ENCODE data around the gene RNF220. TPM values are rescaled to one million over a fixed set of nuclear protein-coding genes. Genes with fewer than 3 reads are reported as not detected.

RNF220 gene
- total RNA-seq, 1 experiment from 2014 or later = 92.4 TPM

DNA sequence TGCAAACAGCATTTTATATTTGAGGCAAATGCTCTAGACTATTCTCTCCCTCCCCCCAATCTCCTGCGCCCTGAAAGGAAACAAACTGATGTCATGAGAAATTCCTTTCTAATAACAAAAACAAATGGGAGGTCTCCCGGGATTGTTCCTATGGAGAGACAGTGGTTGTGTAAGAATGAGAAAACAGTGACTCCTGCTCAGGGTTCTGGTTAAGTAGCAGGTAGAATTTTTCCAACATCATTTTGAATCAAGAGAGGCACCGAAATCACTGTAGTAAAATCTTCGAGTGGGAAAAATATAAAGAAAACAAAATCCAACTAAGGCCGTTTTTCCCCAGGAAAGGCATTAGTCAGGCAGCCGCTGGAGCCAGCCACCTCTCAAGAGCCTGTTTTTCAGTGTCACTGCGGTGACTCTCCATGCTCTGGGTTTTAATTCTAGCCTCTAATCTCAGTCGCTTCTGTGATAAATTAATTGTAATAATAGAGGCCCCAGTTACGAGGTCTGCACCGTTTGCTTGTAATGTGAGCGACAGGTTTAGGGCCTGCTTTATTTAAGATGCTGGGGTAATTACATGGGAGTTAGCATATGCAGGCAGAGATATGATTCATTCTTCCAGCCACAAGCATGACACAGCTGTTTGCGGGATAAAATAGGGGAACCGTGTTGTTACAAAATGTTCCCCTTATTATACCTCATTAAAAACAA lies 80.3 kb downstream of the RNF220 start:
- H3K4me3 Mint-ChIP-seq (ENCODE audit: unreplicated experiment) = no peak overlapping the region
- no peak overlapping the region for H3K27ac Mint-ChIP-seq (ENCODE audit: unreplicated experiment)
- BruUV-seq (replicated peaks) = no TSS peak
- intact Hi-C loops (cut with micrococcal nuclease; ENCODE audit: unreplicated experiment) = no loop called here
- DNase-seq = no peak
- Histone ChIP-seq H3K4me1 (no peaks in the 10 kb centered on the region), H3K27me3 (replicated peaks; ENCODE audit: control insufficient read depth, insufficient read depth, low read length) (no peaks in the 10 kb centered on the region), H3K36me3 (ENCODE audit: control insufficient read depth, insufficient read depth, low read length) (no peaks in the 10 kb centered on the region), H3K4me3 (ENCODE audit: low read depth, low read length) (no peak overlapping the region), H3K9me3 (no peaks in the 10 kb centered on the region)
- CTCF ChIA-PET = no interaction called here
- no peaks in the 10 kb centered on the region for H3K4me1 Mint-ChIP-seq (ENCODE audit: low read depth, unreplicated experiment)
- TF ChIP-seq, protein P1, sequence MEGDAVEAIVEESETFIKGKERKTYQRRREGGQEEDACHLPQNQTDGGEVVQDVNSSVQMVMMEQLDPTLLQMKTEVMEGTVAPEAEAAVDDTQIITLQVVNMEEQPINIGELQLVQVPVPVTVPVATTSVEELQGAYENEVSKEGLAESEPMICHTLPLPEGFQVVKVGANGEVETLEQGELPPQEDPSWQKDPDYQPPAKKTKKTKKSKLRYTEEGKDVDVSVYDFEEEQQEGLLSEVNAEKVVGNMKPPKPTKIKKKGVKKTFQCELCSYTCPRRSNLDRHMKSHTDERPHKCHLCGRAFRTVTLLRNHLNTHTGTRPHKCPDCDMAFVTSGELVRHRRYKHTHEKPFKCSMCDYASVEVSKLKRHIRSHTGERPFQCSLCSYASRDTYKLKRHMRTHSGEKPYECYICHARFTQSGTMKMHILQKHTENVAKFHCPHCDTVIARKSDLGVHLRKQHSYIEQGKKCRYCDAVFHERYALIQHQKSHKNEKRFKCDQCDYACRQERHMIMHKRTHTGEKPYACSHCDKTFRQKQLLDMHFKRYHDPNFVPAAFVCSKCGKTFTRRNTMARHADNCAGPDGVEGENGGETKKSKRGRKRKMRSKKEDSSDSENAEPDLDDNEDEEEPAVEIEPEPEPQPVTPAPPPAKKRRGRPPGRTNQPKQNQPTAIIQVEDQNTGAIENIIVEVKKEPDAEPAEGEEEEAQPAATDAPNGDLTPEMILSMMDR (IDR thresholded peaks at IDR 0.05; ENCODE audit: insufficient read depth in 1 of 2, low read depth in 1 of 2, low read length in 1 of 2, severe bottlenecking in 1 of 2, unreplicated experiment in 1 of 2) = no peak
- no peaks in the 10 kb centered on the region for H3K36me3 Mint-ChIP-seq (ENCODE audit: insufficient read depth, unreplicated experiment)
- peaks cover 10% of the 10 kb centered on the region for H3K27me3 Mint-ChIP-seq (ENCODE audit: insufficient read depth, unreplicated experiment)
- POLR2A ChIA-PET = no interaction called here
- H3K9me3 Mint-ChIP-seq (ENCODE audit: unreplicated experiment) = no peaks in the 10 kb centered on the region

- ChIA-PET CTCF (no interaction called here), POLR2A (no interaction called here)
- no peaks in the 10 kb centered on the region for H3K4me1 Mint-ChIP-seq (ENCODE audit: low read depth, unreplicated experiment)
- TF ChIP-seq, protein P1 (IDR thresholded peaks at IDR 0.05; ENCODE audit: insufficient read depth in 1 of 2, low read depth in 1 of 2, low read length in 1 of 2, severe bottlenecking in 1 of 2, unreplicated experiment in 1 of 2) = no peak
- no peaks in the 10 kb centered on the region for H3K36me3 Mint-ChIP-seq (ENCODE audit: insufficient read depth, unreplicated experiment)
- intact Hi-C loops (cut with micrococcal nuclease; ENCODE audit: unreplicated experiment) = no loop called here
- Histone ChIP-seq H3K4me1 (no peaks in the 10 kb centered on the region), H3K9me3 (no peaks in the 10 kb centered on the region), H3K36me3 (ENCODE audit: control insufficient read depth, insufficient read depth, low read length) (no peaks in the 10 kb centered on the region), H3K27me3 (replicated peaks; ENCODE audit: control insufficient read depth, insufficient read depth, low read length) (no peaks in the 10 kb centered on the region), H3K4me3 (ENCODE audit: low read depth, low read length) (no peak overlapping the region)
- no peak overlapping the region for H3K4me3 Mint-ChIP-seq (ENCODE audit: unreplicated experiment)
- no TSS peak for BruUV-seq (replicated peaks)
- H3K27ac Mint-ChIP-seq (ENCODE audit: unreplicated experiment) = no peak overlapping the region
- peaks cover 11% of the 10 kb centered on the region for H3K27me3 Mint-ChIP-seq (ENCODE audit: insufficient read depth, unreplicated experiment)
- no peak for DNase-seq
- no peaks in the 10 kb centered on the region for H3K9me3 Mint-ChIP-seq (ENCODE audit: unreplicated experiment)
Observed at GRCh38 chr1:44485934-44486460, 80.9 kb downstream of the RNF220 start.

DNA sequence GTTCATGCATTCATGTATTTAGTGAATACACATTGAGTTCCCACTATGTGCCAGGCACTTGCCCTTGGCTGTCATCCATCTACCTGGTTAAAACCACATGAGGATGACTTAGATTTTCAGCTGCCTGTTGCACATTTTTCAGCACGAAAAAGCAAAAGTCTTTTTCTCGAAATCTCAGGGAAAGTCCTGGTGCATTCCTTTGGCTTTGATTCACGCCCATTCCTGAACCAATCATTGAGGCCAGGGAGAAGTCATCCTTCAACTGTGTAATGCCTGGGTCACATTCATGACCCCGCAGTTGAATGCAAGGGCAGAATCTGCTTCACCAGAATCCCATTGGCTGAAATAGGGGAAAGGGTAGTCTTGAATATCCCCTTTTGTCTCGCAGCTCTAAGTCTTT lies 84.4 kb downstream of the RNF220 start:
- Mint-ChIP-seq H3K4me1 (ENCODE audit: low read depth, unreplicated experiment) (no peaks in the 10 kb centered on the region), H3K27me3 (ENCODE audit: insufficient read depth, unreplicated experiment) (peaks cover 4% of the 10 kb centered on the region), H3K36me3 (ENCODE audit: insufficient read depth, unreplicated experiment) (no peaks in the 10 kb centered on the region), H3K4me3 (ENCODE audit: unreplicated experiment) (no peak overlapping the region), H3K27ac (ENCODE audit: unreplicated experiment) (no peak overlapping the region), H3K9me3 (ENCODE audit: unreplicated experiment) (no peaks in the 10 kb centered on the region)
- TF ChIP-seq, protein P1 (IDR thresholded peaks at IDR 0.05; ENCODE audit: insufficient read depth in 1 of 2, low read depth in 1 of 2, low read length in 1 of 2, severe bottlenecking in 1 of 2, unreplicated experiment in 1 of 2) = no peak
- no peak for DNase-seq
- Histone ChIP-seq H3K27me3 (replicated peaks; ENCODE audit: control insufficient read depth, insufficient read depth, low read length) (no peaks in the 10 kb centered on the region), H3K9me3 (no peaks in the 10 kb centered on the region), H3K4me3 (ENCODE audit: low read depth, low read length) (no peak overlapping the region), H3K36me3 (ENCODE audit: control insufficient read depth, insufficient read depth, low read length) (no peaks in the 10 kb centered on the region), H3K4me1 (no peaks in the 10 kb centered on the region)
- no TSS peak for BruUV-seq (replicated peaks)
- CTCF ChIA-PET = no interaction called here
- intact Hi-C loops (cut with micrococcal nuclease; ENCODE audit: unreplicated experiment) = no loop called here
- POLR2A ChIA-PET = no interaction called here

Measured in Caco-2 (cell line).